Omental fat pad (tissue), 4 donors: ENCODE measurements around the gene TEAD3. TPM values are rescaled to one million over a fixed set of nuclear protein-coding genes. Genes with fewer than 3 reads are reported as not detected.
"Not testable (repeated sequence)": the region's sequence is repeated elsewhere in the genome, so short reads cannot be mapped to it uniquely, and the experiment has no call there.

Source experiments
- ATAC-seq: fragments of 150-250 bp; one replicate; pipeline ENCODE4 v1.9.1; 2016; ENCODE audit warnings: mild to moderate bottlenecking, moderate library complexity; ENCODE audit not compliant: low FRiP score
- DNase-seq: peaks from one replicate; pipeline ENCODE4 v3.0.0-alpha.2; 2019; ENCODE audit warnings: low spot score
- total RNA-seq, 4 donors: library from RNA; depleted of rRNA; stranded (reverse); fragments of >200 nt; gene quantifications; one replicate each; pipeline ENCODE4 v1.1.0, GENCODE V29; 2016
- TF ChIP-seq, protein P1 (sequence below), 3 donors: fragments of 450-650 bp; IDR thresholded peaks; one replicate each; pipeline ENCODE4 v1.5.1; 2016 to 2017; ENCODE audit warnings: antibody characterized with exemption in 3 of 3, mild to moderate bottlenecking in 3 of 3, moderate library complexity in 2 of 3

TEAD3 gene
- total RNA-seq, 4 donors from 2014 or later: 8.2 to 16.0 (median 14.2) TPM

DNA sequence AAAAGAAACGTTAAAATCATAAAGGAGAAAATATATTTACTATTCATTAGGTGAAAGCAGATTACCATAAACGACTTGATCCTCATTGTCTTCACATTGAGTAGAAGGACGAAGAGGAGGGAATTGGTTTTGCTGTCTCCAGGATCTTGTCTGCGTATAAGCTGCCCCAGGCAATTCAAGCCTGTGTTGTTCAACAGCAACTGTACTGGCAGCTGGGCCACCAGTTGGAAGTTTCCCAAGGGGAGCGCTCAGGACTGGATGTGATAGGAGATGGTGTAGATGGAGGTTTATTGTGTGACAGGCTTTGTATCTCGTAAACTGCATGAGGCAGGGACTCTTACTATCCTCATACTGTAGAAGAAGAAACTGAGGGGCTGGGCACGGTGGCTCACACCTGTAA lies 48.7 kb downstream of the TEAD3 start:
- TF ChIP-seq, protein P1, sequence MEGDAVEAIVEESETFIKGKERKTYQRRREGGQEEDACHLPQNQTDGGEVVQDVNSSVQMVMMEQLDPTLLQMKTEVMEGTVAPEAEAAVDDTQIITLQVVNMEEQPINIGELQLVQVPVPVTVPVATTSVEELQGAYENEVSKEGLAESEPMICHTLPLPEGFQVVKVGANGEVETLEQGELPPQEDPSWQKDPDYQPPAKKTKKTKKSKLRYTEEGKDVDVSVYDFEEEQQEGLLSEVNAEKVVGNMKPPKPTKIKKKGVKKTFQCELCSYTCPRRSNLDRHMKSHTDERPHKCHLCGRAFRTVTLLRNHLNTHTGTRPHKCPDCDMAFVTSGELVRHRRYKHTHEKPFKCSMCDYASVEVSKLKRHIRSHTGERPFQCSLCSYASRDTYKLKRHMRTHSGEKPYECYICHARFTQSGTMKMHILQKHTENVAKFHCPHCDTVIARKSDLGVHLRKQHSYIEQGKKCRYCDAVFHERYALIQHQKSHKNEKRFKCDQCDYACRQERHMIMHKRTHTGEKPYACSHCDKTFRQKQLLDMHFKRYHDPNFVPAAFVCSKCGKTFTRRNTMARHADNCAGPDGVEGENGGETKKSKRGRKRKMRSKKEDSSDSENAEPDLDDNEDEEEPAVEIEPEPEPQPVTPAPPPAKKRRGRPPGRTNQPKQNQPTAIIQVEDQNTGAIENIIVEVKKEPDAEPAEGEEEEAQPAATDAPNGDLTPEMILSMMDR (IDR thresholded peaks at IDR 0.05): no peak
- DNase-seq: no peak
- no peak for ATAC-seq

DNA sequence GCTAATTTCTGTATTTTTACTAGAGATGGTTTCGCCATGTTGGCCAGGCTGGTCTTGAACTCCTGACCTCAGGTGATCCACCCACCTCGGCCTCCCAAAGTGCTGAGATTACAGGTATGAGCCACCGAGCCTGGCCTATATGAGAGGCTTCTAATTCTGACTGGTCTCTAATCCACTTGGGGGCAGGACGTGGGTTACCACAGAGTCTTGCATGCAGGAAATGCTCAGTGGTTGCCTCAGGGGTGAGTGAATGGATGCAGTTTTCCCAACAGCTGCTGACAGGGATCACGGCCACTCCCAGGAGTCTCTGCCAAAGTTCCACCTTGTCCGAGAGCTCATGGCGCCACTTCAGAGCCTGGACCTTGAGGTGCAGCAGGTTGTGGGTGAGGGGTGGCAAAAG lies 51.2 kb downstream of the TEAD3 start:
- no peak for DNase-seq
- TF ChIP-seq, protein P1 (IDR thresholded peaks at IDR 0.05): no peak
- no peak for ATAC-seq

DNA sequence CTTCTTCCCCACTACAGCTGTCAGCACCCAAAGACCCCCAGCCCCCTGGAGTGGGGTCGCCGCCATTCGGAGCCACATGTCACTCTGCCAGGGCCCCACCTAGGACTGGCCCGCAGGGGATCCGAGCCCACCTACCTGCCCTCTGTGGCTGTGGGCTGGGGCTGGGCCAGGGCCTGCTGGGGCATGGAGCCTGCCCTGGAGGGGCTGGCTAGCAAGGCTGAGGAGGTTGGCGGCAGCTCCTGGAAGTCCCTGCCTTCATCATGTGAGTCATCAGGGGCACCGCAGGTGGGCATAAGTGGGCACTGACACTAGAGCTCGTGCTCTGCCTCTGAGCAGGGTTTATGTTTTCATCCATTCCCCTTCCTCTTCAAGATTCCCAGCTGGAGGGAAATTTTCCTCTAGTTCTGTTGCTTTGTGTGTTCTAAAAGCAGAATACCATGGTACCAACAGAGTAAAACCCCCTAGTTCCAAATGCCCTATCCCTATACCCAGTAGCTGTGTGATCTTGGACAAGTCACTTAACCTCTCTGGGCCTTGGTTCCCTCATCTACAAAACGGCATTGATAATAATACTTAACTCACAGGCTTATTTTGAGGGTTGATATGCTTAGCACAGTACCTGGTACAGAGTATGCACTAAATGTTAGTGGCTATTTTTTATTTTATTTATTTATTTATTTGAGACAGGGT lies 53.4 kb downstream of the TEAD3 start:
- ATAC-seq (no peak), DNase-seq (no peak)
- TF ChIP-seq, protein P1 (IDR thresholded peaks at IDR 0.05): no peak

DNA sequence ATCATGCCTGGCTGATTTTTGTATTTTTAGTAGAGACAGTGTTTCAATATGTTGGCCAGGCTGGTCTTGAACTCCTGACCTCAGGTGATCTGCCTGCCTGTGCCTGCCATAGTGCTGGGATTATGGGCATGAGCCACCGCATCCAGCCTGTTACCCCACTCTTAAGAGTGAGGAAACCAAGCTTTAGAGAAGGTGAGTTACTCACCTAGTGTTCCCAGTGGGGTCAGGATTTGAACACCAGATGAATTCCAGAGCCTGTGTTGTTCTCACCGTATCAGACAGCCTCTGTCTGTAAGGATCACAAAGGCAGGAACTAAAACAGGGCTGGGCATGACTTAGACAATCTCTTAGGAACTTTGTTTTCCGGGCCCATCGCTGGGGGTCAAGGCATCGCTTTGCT lies 54.2 kb downstream of the TEAD3 start:
- DNase-seq (no peak), ATAC-seq (no peak)
- TF ChIP-seq, protein P1 (IDR thresholded peaks at IDR 0.05): no peak

DNA sequence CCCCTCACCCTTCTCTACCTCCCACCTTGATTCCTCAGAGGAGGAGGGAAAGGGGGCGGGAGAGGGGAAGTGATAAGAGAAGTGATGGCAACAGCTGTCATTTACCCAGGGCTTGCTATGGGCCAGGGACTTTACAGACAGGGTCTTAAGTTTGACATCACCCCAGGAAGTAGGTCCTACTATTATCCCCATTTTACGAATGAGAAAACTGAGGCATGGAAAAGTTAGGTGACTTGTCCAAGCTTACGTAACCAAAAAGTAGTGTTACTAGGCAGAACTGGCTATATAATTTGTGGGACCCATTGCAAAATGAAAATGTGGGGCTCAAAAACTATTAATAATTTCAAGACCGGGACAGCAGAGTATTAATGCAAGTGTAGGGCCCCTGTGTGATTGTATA lies 55.2 kb downstream of the TEAD3 start:
- no peak for ATAC-seq
- TF ChIP-seq, protein P1 (IDR thresholded peaks at IDR 0.05): no peak
- no peak for DNase-seq

DNA sequence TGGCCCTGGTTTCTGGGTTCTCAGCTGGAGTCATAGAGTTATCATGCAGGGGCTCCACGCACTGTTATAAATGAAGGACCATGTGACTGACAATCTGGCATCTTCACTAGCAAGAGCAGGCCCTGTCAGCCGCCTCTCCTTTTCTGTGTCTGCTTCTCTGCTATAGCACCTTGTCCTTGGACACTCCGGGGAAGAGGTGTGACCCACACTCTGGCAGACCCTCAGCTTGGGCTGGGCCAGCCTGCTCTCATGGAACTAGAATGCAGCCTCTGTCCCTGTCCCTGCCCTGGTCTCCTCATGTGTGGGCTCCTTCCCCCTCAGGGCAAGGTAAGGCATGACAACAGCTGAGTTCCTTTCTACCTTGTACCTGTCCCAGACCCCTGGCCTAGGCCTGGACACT lies 55.7 kb downstream of the TEAD3 start:
- TF ChIP-seq, protein P1 (IDR thresholded peaks at IDR 0.05): no peak
- ATAC-seq (no peak), DNase-seq (no peak)

DNA sequence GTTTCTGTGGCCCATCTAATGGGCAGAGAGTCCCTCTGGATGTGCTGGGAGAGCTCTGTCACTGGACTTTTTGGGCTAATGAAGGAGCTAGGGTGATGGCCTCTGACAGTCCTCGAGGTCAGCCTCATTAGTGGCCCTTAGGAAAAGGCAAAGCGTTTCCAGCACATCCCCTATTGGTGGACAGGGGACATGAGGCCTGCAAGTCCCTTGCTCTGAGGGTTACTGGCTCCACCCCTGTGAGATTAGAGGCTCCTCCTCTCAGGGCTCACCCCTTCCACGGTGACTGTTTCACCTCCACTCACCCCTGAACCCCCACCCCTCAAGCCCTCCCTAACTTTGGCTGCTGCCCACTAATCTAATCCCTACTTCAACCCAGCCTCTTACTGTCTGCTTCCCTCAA lies 57.6 kb downstream of the TEAD3 start:
- no peak for DNase-seq
- TF ChIP-seq, protein P1 (IDR thresholded peaks at IDR 0.05): no peak
- no peak for ATAC-seq

DNA sequence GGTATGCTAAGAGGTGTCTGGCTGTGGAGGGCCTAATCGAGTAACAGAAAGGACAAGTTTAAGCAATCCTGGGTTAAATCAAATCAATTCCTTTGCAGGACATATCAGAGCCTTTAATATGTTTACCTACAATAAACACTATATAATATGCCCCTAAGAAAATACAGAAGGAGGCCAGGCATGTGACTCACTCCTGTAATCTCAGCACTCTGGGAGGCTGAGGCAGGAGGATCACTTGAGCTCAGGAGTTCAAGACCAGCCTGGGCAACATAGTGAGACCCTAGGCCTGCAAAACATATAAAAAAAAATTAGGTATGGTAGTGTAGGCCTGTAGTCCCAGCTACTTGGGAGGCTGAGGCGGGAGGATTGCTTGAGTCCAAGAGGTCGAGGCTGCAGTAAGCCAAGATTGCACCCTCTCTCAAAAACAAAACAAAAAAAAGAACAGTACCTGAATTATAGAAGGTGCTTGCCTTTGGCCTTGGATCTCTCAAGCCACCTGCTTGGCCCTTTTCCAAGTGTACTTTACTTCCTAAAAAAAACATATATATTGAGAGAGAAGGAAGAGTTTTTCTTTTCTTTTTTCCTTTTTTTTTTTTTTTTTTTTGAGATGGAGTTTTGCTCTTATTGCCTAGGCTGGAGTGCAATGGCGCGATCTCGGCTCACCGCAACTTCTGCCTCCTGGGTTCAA lies 58.4 kb downstream of the TEAD3 start:
- not testable (repeated sequence) for DNase-seq, ATAC-seq
